Esophagus squamous epithelium (tissue), 4 donors: ENCODE data around the gene PDE5A.

Source experiments
- POLR2A ChIP-seq, 4 donors: fragments of 450-650 bp; IDR thresholded peaks; one replicate each; pipeline ENCODE4 v1.6.1; 2017; ENCODE audit warnings: antibody characterized with exemption in 4 of 4, mild to moderate bottlenecking in 4 of 4, moderate library complexity in 3 of 4
- TF ChIP-seq, protein P1 (sequence below), 6 experiments: fragments of 450-650 bp in 4 of 6; fragments of 200-600 bp in 2 of 6; sonication (generic) in 2 of 6; IDR thresholded peaks; one replicate each; pipeline ENCODE4 v1.5.1; 2016 to 2019; ENCODE audit warnings: antibody characterized with exemption in 6 of 6, mild to moderate bottlenecking in 4 of 6, moderate library complexity in 4 of 6

DNA sequence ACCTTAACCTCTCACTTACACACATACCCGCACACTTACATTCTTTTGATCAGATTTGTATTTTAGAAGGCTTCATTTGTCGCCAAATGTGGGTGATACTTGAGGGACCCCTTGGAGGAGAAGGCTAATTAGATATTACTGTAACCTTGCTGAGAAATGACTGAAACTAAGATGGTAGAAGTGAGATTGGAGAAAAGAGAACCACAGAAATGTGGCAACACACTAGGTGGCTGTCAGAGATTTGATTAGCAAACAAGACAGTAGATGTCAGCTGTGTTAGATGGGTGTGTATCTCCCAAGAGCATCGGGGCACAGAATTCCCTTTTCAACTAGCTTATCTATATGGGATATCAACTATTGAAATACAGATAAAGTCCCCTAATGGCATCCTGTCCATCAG lies 157.3 kb downstream of the PDE5A start:
- TF ChIP-seq, protein P1, sequence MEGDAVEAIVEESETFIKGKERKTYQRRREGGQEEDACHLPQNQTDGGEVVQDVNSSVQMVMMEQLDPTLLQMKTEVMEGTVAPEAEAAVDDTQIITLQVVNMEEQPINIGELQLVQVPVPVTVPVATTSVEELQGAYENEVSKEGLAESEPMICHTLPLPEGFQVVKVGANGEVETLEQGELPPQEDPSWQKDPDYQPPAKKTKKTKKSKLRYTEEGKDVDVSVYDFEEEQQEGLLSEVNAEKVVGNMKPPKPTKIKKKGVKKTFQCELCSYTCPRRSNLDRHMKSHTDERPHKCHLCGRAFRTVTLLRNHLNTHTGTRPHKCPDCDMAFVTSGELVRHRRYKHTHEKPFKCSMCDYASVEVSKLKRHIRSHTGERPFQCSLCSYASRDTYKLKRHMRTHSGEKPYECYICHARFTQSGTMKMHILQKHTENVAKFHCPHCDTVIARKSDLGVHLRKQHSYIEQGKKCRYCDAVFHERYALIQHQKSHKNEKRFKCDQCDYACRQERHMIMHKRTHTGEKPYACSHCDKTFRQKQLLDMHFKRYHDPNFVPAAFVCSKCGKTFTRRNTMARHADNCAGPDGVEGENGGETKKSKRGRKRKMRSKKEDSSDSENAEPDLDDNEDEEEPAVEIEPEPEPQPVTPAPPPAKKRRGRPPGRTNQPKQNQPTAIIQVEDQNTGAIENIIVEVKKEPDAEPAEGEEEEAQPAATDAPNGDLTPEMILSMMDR (IDR thresholded peaks at IDR 0.05): no peak
- no peak for TF ChIP-seq POLR2A (IDR thresholded peaks at IDR 0.05)
